GM23338 (cell line): ENCODE measurements around the gene PDCD2L. TPM values are rescaled to one million over a fixed set of nuclear protein-coding genes. Genes with fewer than 3 reads are reported as not detected.

Experiments used
- polyA plus RNA-seq: library from polyadenylated mRNA; unstranded; fragments of >200 nt; fragmentation: Nextera tagmentation; extraction: Ambion mirVana; gene quantifications from 2 replicates; pipeline ENCODE4 v1.2.1, GENCODE V29; 2016
- total RNA-seq: library from RNA; depleted of rRNA; stranded (reverse); fragments of >200 nt; shearing (Covaris generic); gene quantifications from 2 replicates; pipeline ENCODE4 v1.2.3, GENCODE V29; 2014; rRNA removed

The PDCD2L gene
- total and polyA plus RNA-seq, 2 experiments from 2014 or later = 61.3 to 67.2 TPM

Other genes with a start within 250 kb of the PDCD2L start
- gene LSM14A, start 231.9 kb upstream of the PDCD2L start, total RNA-seq = 148 and 166 TPM in 2 replicates
- 98.8 and 109 TPM in 2 replicates for gene LSM14A, start 231.9 kb upstream of the PDCD2L start, polyA plus RNA-seq
- gene GARRE1, start 149.8 kb upstream of the PDCD2L start, total RNA-seq = 16.0 and 19.4 TPM in 2 replicates
- gene GARRE1, start 149.8 kb upstream of the PDCD2L start, polyA plus RNA-seq = 20.0 and 23.5 TPM in 2 replicates
- 298 and 327 TPM in 2 replicates for gene GPI, start 39.2 kb upstream of the PDCD2L start, total RNA-seq
- 127 and 136 TPM in 2 replicates for gene GPI, start 39.2 kb upstream of the PDCD2L start, polyA plus RNA-seq
- gene UBA2, start 24.0 kb downstream of the PDCD2L start, total RNA-seq = 153 and 185 TPM in 2 replicates
- gene UBA2, start 24.0 kb downstream of the PDCD2L start, polyA plus RNA-seq = 93.1 and 112 TPM in 2 replicates
- gene WTIP, start 77.4 kb downstream of the PDCD2L start, total RNA-seq = 4.5 and 8.9 TPM in 2 replicates
- gene WTIP, start 77.4 kb downstream of the PDCD2L start, polyA plus RNA-seq = 0.47 and 0.59 TPM in 2 replicates